Skin epidermis (tissue), 12 donors: ENCODE measurements around the gene VWA7.

Experiments
- H3K27ac ChIP-seq, 21 experiments: fragments of 200-600 bp; sonication (generic) in 11 of 21; one replicate each; pipeline ENCODE4 v1.5.0; 2020; ENCODE audit warnings: mild to moderate bottlenecking in 3 of 21, inconsistent platforms in 2 of 21, moderate library complexity in 2 of 21
- H3K4me3 ChIP-seq, 7 experiments: fragments of 200-600 bp; sonication (generic) in 2 of 7; one replicate each; pipeline ENCODE4 v1.5.0; 2020; ENCODE audit warnings: inconsistent platforms in 2 of 7, mild to moderate bottlenecking in 2 of 7, moderate library complexity in 1 of 7

The VWA7 gene

DNA sequence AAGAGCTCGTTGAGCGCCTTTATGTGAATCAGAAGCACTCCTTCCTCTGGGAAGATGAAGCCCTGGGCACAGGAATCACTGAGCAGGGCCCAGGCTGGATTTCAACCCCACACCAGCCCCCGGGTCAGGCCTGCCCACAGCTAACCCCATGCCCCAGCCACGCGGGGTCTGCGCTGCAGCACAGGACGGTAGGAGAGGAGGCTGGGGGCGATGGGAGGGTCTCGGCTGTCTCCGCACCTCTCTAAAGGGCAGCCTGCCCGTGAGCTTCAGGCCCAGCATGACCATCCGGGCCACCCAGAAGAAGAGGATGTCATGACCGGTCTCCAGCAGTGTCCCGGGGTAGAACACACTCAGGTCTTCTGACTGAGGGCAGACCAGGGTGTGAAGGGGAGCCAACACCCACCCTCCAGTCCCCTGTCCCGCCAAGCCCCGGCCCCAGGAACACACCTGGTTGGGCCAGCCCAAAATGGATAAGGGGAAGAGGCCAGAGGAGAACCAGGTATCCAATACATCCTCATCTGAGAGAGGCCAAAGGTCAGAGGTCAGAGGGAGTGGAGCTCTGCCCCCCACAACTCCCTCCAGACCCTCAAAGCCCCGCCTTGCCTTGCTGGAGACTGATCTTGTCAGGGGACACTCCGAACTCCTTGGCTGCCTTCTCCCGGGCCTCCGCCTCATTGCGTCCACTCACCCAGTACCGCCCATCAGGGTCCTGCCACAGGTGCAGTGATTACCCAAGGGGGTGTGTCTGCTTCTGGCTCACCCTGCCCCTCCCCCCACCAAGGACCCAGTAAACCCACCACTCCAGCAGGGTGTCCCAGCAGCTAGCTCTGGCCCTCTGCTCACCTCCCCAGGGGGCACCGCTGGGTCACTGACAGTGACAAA, 4.4 kb upstream of the VWA7 start:
- Histone ChIP-seq H3K4me3 (no peak overlapping the region), H3K27ac (no peak overlapping the region)

DNA sequence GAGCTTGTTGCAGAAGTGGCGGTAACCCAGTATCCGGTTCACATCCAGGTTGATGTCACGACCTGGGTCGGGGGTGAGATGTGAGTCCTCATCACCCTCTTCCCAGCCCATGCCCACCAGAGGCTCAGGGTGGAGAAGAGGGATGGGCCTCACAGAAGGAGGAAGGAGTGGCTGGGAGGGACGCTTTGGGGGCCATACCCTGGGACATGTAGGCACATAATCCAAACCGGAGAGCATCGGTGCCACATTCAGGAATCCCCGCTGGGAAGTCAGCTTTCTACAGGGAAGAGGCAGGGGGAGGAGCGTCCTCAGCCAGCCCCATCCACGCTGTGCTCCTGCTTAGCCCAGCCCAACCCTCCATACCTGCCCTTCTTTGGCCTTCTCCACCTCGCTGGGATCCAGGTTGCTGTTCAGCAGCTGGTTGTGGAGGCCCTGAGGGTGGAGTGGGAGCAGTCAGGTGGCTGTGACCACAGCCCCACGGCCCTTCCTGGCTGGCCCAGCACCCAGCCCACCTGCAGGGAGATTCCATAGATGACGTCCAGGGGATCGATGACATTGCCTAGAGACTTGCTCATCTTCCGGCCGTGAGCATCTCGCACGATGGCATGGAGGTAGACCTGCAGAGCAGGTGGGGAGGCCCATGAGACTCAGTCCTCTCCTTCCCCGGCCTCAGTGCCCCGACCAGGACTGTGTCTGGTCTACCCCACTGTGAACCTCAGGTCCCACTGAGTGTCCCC, 3.5 kb upstream of the VWA7 start:
- no peak overlapping the region for H3K27ac ChIP-seq

DNA sequence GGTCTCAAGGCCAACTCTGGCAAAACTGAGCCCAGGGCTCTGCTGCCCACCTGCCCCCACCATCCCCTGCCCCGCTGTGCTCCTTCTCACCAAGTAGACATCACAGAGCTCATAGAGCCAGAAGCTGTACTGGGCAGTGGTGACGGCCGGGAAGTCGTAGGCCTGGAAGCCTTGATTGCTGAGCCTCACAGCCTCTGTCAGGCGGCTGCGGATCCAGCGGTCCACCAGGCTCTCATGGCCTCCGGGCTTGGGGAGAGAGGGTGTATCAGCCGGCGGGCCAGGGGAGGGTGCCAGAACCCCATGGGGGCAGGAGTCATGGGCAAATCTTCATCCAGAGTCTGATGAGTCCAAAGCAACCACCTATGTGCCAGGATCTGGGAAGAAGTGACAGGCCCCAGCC, 2.8 kb upstream of the VWA7 start:
- no peak overlapping the region for H3K27ac ChIP-seq
- H3K4me3 ChIP-seq = no peak overlapping the region

More for the DNA sequence above, 3.5 kb upstream of the VWA7 start:
- no peak overlapping the region for H3K4me3 ChIP-seq

DNA sequence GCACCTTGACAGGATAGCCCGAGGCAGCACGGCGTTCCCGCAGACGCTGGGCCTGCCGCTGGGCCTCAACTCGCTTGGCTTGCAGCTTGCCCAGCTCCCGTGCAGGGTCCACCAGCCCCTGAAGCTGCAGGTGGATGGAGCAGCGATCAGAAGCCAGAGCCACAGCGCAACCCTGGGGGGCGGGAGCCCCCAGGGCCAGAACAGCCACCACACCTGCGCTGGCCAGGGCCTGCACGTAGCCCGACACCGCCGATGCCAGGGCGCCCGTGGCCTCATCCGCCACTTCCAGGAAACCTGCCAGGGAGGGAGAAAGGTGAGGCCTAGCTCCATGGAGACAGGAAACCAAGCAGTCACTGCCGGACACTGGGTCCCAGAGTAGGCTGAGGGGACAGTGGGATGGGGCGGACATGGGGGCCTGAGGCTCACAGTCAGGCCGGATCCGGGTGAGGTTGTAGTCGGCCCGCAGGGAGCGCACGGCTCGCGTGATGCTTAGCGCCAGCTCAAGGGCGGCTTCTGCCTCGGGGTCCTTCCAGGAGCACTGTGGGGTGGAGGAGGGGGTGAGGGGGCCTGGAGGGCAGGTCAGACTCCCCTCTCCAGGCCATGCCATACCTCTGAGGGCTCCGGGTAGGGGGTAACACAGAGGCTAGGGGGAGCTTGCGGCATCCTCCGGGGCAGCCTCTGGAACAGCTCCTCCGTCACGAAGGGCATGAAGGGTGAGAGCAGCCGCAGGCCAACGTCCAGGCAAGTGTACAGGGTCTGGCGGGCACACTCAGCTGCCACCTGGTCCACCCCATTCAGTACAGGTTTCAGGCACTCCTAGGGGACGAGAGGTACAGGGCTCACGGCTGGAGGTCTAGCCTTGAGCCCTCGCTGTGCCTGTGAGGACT, 2.1 kb upstream of the VWA7 start:
- H3K4me3 ChIP-seq = no peak overlapping the region
- no peak overlapping the region for H3K27ac ChIP-seq

DNA sequence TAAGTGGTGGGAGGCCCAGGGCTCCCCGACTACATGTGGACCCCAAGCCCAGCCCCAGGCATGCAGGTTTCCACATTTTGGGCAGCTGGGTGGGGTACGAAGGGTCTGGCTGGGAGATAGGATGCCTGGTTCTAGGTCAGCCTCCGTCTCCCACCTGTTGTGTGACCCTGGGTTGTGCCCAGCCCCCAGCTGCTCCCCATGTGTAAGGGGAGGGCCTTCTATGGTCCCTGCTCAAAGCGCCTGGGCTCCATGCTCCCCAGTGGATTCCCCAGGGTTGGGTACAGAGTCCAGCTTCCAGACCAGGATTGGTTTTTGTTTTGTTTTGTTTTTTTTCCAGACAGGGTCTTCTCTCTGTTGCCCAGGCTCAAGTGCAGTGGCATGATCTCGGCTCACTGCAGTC, 1.1 kb upstream of the VWA7 start:
- Histone ChIP-seq H3K4me3 (no peak overlapping the region), H3K27ac (peak overlapping the region in 5 of 21 experiments; percentile 6 to 70 (median 64))

DNA sequence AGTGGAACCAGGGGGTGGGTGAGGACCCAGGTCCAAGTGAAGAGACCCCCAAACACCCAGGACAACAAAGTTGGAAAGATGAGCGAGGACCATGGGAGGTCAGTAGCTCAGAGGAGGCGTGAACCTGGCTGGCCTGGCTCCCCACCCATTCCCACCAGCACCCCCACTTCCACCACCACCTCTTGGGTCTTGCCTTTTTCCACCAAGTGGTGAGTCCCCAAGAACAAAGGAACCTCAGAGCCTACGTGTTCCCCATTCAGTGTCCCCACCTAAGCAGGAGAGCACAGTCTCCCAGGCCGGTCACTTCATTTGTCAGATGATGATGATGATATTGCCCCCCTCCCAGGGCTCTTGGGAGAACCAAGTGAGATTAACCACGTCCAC, 531 bp upstream of the VWA7 start:
- Histone ChIP-seq H3K4me3 (no peak overlapping the region), H3K27ac (peak overlapping the region in 16 of 21 experiments; percentile 6 to 82 (median 66))

DNA sequence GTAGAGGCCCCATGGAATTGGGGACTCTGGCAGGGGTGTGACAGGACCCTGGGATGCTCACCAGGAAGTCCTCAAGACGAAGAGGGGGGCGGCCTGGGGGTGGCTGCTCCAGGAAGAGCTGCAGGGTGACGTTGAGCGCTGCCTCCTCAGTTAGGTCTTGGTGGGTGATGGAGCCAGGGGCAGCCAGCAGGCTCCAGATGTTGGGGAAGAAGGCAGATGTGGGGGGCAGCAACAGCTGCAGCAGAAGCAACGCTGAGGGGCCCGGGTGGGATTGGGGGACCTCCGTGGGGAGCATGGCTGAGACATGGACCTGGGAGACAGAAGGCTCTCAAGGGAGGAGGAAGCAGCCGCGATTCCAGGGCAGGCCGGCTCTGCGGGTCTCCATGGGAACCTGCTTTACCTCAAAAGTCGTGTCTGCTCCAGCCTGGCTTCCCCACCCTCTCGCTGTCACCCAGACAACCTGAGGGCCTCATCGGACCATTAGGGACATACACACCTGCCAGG, 591 bp downstream of the VWA7 start:
- H3K27ac ChIP-seq = peak overlapping the region in 19 of 21 experiments; percentile 6 to 82 (median 57)
- peak overlapping the region in 2 of 7 experiments; percentile 15 to 19 for H3K4me3 ChIP-seq

DNA sequence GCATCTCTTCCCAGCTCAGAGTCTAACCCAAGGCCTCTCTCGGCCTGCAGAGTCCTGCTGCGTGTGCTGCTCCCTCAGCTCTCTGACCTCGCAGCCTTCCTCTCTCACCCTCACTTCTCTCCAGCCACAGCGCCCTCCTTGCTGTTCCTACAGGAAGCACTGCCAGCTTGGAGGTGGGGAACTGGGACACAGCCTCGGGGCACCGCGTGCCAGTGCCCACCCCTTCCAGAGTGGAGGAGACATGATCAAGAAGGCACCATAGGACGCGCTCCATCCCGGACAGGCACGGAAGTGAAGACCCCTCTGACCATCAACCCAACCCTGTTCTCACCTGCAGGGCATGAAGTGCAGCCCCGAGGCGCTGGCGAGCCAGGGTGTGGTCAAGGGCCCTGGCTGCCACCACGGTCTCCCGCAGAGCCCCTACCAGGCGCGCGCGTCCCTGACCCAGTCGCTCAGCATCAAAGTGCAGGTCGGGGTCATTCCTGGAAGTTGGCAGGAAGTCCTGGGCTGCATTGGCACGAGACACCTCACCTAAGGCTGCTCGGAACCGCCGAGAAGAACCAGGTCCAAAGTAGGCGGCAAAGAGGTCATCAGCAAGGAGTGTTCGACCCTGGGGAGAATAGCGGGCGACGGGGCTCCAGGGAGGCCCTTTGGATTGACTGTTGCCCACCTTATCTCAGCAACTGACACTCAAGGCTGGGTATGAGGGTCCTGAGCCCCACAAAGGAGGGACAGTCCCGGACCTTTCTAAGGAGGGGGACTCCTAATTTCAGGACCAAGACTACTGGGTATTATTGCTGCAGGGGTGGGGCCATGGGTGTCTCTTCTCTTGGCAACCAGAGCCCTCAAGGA, 1.3 kb downstream of the VWA7 start:
- H3K4me3 ChIP-seq = no peak overlapping the region
- H3K27ac ChIP-seq = peak overlapping the region in 7 of 21 experiments; percentile 6 to 80 (median 57)

DNA sequence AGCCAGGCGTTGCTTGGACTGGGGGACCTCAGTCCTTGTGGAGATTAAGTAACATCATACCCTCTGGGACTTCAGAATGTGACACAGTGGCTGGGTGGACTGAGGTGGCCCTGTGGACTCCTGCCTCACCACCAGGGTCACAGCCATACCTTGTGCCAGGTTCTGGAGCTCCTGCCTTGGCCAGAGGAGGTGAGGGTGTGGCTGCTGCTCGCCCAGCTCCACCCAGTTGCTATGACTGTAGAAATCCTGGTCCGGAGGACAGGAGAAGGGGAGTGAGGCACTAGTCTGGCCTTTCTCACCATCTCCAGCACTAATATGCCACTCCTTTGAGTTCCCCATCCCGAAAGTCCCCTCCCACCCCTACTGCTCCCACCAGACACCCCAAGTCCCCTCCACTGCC, 1.9 kb downstream of the VWA7 start:
- Histone ChIP-seq H3K4me3 (no peak overlapping the region), H3K27ac (peak overlapping the region in 3 of 21 experiments; percentile 5 to 14 (median 8))

DNA sequence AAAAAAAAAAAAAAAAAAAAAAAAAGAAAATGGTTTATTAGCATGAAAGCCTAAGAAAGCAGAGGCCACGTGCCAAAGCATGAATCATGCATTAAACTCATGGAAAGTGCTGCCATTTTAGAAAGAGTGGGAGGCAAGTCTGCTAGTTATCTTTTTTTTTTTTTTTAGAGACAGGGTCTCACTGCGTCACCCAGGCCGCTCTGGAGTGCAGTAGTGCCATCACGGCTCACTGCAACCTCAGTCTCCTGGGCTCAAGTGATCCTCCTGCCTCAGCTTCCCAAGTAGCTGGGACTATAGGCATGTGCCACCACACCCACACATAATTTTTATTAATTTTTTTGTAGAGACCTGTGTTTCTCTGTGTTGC, 5.2 kb downstream of the VWA7 start:
- H3K27ac ChIP-seq = no peak overlapping the region

DNA sequence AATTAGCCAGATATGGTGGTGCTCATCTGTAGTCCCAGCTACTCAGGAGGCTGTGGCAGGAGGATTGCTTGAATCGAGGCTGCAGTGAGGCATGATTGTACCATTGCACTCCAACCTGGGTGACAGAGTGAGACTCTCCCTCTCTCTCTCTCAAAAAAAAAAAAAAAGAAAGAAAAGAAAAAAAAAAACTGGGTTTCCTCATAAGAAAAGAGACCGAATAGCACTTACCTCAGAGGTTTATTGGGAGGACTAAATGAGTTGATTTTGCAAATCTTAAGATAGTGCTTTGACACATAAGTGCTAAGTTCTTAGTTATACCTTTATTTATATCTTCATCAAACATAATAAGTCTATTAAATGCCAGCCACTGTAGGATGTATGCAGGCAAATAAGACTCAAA, 6.3 kb downstream of the VWA7 start:
- no peak overlapping the region for H3K4me3 ChIP-seq
- no peak overlapping the region for H3K27ac ChIP-seq

More for the DNA sequence above, 5.2 kb downstream of the VWA7 start:
- no peak overlapping the region for H3K4me3 ChIP-seq

DNA sequence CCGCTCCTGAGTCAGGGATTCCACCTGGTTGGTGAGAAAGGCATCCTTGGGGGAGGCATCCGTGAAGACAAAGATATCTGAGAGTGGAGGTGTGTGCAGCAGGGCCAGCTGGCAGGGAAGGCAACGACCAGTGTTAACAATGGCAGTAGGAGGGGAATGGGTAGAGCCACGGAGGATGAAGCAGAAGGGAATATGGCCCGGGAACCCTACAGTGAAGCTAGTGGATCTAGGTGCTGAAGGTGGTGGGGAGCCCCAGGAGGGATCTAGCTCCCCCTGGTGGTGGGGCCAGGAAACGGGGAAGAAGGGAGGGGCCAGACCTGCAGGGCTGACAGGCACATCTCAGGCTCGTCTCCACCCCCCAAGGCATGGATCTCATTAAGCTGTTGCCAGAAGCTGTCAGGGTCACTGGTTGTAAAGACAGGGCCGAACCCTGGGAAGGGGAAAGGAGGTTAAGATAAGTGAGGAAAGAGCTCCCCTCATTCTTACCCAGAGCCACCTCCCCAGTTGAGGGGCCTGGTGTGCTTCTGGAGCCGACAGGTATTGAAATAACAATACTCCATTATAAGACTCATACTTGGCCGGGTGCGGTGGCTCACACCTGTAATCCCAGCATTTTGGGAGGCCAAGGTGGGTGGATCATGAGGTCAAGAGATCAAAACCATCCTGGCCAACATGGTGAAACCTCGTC, 7.3 kb downstream of the VWA7 start:
- Histone ChIP-seq H3K4me3 (no peak overlapping the region), H3K27ac (no peak overlapping the region)

DNA sequence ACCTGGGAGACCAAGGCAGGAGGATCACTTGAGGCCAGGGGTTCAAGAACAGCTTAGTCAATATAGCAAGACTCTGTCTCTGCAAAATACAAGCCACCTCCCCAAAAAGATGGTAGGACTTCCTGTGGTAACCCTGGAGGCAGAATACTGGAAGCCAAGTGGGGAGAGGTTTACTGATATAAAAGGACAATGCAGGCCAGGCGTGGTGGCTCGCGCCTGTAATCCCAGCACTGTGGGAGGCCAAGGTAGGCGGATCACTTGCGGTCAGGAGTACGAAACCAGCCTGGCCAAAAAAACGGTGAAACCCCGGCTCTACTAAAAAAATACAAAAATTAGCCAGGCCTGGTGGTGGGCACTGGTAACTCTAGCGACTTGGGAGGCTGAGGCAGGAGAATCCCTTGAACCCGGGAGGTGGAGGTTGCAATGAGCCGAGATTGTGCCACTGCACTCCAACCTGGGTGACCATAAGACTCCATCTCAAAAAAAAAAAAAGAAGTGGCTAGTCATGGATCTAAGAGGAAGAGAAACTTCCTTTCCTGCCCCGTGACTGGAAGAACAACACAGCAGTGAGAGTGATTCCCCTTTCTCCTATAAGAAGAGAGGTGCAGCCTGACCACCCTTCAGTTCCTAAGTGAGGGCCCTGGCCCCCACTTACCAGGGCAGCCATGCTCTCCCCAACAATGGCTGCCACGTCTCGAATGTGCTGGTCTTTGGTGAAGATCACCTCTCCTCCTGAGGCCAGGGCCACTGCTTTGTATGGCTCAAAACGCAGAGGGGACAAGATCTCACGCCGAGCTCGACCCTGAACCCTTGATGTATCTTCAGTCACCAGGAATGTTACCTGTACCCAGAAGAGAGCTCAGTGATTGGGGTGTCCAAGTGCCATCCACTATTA, 8.5 kb downstream of the VWA7 start:
- Histone ChIP-seq H3K27ac (peak overlapping the region in 2 of 21 experiments; percentile 34 to 39), H3K4me3 (no peak overlapping the region)

DNA sequence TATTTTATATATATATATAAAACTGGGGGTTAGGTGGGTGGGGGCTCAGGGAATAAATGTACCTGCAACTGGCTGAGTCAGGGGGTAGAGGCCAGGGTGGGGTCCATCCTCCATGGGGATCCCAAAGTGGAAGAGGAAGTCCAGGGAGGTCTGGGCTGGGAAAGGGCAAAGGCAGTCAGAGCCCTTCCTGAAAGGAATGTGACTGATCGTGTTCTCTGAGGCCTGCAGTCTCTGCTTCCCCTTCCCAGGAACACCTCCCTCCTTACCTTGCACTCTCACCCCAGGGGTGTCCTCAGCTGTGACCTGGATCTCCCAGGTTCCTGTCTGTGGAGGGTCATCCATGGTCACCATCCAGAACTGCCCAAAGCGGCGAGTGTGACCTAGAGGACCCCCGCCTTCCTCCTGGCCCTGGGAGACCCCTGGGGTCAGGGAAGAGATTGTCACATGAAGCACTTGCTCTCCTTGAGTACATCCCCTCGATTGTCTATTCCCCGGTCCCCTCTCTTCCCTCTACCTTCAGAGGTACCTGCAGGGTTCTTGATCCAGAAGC, 10.0 kb downstream of the VWA7 start:
- H3K4me3 ChIP-seq = no peak overlapping the region
- H3K27ac ChIP-seq = no peak overlapping the region

DNA sequence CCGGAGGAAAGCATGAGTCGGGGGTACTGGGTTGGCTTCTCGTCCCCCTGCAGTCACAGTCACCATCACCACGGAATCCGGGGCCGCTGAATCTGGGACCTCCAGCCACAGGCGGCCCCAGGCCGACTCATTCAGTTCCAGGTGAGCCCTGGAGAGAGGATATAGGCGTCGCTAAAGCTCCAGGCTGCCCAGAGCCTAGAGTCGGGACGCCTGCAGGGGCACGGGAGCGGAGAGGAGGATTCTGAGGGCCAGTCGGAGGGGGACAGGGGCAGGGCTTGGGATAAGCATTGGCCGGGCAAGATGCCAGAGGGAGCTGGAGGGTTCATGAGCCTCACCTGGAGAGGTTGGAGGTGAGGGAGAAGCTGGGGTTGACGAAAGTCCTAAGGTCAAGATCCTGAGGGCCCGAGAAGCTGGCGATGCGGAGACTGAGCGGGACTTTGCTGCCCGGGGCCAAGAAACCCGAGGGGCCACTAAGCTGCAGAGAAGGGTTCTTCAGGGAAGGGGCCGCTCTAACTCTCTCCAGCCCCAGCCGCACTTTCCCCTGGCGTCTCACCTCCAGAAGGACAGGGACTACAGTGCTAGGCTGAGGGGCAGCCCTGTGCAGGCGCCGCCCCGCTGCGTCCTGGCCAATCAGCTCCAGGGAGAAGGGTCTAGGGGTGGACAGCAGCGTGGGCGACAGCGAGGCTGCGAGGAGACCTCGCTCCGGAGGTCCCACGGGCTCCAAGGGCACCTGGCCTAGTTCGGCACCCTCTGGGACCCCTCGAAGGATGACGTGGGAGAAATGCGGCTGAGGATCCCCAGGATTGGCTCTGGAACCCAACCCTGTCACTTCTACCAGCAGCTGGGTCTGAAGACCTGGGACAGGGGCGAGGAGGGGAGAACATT, 11.0 kb downstream of the VWA7 start:
- Histone ChIP-seq H3K27ac (no peak overlapping the region), H3K4me3 (no peak overlapping the region)

DNA sequence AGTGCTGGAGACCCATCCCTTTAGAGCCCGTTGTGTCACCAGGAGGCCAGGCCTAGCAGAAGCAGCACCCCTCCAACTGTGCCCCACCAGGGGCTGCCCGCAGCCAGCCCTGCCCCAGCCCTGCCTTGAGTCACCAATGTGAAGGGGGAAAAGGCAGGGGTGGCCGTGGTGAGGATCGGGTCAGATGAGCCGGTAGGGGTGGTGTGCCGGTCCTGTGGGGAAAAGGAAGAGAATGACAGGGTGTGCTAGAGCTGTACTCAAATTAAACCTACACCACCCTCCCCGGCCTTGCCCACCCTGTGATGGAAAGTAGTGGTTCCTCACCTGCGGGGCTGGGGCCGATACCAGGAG, 11.6 kb downstream of the VWA7 start:
- Histone ChIP-seq H3K27ac (no peak overlapping the region), H3K4me3 (no peak overlapping the region)
